Activated CD4-positive, alpha-beta T cell treated with anti-CD3 and anti-CD28 coated beads for 36 hours (primary cell): ENCODE results near the gene SPATA25. TPM values are rescaled to one million over a fixed set of nuclear protein-coding genes. Genes with fewer than 3 reads are reported as not detected.
"Not testable (repeated sequence)": the region's sequence is repeated elsewhere in the genome, so short reads cannot be mapped to it uniquely, and the experiment has no call there.

Experiments used
- ATAC-seq: fragments of 200-7000 bp; cut with Tn5 transposase; one replicate; pipeline ENCODE4 v1.10.0; 2021; ENCODE audit warnings: mild to moderate bottlenecking, moderate library complexity
- CTCF ChIA-PET: fragments of 350-600 bp; sonication (Branson Sonifier 250); formaldehyde crosslinking; loops from one replicate; lab custom pipeline; 2021; ENCODE audit warnings: antibody characterized with exemption; lab: Charles Lee
- POLR2A ChIA-PET: fragments of 350-600 bp; sonication (Branson Sonifier 250); formaldehyde crosslinking; loops from one replicate; lab custom pipeline; 2021; ENCODE audit warnings: antibody characterized with exemption, inconsistent platforms; lab: Charles Lee
- DNase-seq: peaks from one replicate; pipeline ENCODE4 v3.0.0-alpha.2; 2020
- H3K27ac Mint-ChIP-seq: one replicate; pipeline ENCODE4 v1.8.0; 2021; ENCODE audit warnings: mixed read lengths
- H3K27me3 Mint-ChIP-seq: one replicate; pipeline ENCODE4 v1.8.0; 2021; ENCODE audit warnings: mixed read lengths
- H3K36me3 Mint-ChIP-seq: one replicate; pipeline ENCODE4 v1.8.0; 2021; ENCODE audit warnings: low read depth, mixed read lengths
- H3K4me1 Mint-ChIP-seq: one replicate; pipeline ENCODE4 v1.8.0; 2021; ENCODE audit warnings: mixed read lengths
- H3K4me3 Mint-ChIP-seq: one replicate; pipeline ENCODE4 v1.8.0; 2021; ENCODE audit warnings: mild to moderate bottlenecking, moderate library complexity, mixed read lengths
- H3K9me3 Mint-ChIP-seq: one replicate; pipeline ENCODE4 v1.8.0; 2021; ENCODE audit warnings: low read depth, mixed read lengths
- intact Hi-C, 2 experiments: fragments of 100-400 bp; cut with DNase I in 1 of 2; cut with micrococcal nuclease in 1 of 2; formaldehyde crosslinking; loops; one replicate each; pipeline versions ENCODE4 v1.14.2 to v1.15.1; 2022 to 2024; cut with DNase I, micrococcal nuclease
- total RNA-seq, 2 experiments: library from RNA; stranded (reverse); gene quantifications; one replicate each; pipeline ENCODE4 v1.2.3, GENCODE V29; 2021

SPATA25 gene
- total RNA-seq, 2 experiments from 2014 or later: 0.66 to 1.0 TPM

DNA sequence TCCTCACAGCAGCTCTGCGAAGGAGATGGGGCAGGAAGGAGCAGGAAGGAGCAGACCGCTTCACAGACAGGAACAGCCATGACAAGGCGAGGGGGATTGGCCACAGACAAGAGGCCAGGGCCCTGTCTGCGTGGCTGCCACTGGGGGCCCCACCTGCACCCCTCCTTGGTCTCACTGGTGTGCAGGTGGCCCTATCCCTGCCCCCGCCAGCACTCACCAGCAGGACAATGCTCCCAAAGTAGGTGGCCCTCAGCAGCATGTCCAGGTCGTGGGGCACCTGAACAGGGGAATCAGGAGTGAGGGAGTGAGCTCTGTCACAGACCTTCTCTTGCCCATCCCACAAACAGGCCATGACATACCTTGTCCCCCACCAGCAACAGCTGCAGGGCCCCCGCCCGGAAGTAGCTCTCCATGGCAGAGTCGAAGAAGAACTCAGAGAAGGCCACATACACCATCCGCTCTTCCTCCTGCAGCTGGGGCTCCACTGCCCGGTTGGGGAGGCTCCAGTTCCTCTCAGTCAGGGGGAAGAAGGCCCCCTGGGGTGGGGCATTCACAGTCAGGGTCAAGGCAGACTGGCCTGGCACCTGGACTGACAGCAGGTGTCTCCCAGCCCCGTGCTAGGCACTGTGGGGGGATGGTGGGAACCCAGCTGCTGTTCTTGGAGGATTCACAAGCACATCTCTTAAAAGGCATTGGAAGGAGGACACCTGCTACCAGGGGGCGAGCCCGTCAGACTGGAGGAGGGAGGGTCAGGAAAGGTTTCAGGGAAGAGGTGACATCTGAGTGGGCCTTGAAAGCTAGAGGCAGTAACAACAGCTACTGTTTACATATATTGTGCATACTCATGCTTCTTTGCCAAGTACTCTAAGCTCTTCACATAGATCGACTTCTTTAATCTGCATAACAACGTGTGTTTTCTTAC, 17.4 kb upstream of the SPATA25 start:
- ATAC-seq (no peak), DNase-seq (no peak)
- Mint-ChIP-seq H3K27ac (no peak overlapping the region), H3K27me3 (no peaks in the 10 kb centered on the region), H3K4me3 (no peak overlapping the region), H3K36me3 (no peaks in the 10 kb centered on the region), H3K4me1 (no peaks in the 10 kb centered on the region), H3K9me3 (no peaks in the 10 kb centered on the region)
- intact Hi-C loops: no loop called here
- CTCF ChIA-PET: interaction anchor here (0.7 to 1.0 kb wide), 4 partner anchors 19 to 109 kb away, joined by 3 to 4 read pairs (median 3); no protein-coding TSS in a partner anchor
- POLR2A ChIA-PET: interaction anchor here (0.5 kb wide), 1 partner anchor 212 kb away, joined by 7 read pairs; no protein-coding TSS in a partner anchor

DNA sequence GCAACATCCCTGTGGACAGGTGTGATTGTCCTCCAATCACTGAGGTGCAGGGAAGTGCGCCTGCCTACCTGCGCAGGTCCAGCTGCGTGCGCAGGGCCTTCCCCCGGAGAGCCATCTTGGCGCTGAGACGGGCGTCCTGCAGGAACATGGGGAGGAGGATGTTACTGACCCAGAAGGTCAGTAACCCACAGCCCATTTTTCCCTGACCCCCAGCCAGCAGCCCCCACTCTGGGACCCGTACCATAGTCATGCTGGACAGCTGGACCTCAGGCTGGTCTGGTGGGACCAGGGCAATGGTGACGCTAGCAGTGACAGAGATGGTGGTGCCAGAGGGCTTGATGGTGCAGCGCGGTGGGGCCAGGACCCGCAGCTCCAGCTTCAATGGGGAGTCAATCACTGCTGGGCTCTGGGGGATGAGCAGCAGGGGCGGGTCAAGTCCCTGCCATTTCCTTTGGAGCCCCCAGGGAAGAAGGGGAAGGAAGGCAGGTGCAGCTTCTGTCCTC, 14.8 kb upstream of the SPATA25 start:
- intact Hi-C loops: no loop called here
- Mint-ChIP-seq H3K4me3 (no peak overlapping the region), H3K36me3 (peaks cover 2% of the 10 kb centered on the region), H3K9me3 (no peaks in the 10 kb centered on the region), H3K27ac (no peak overlapping the region), H3K4me1 (no peaks in the 10 kb centered on the region), H3K27me3 (no peaks in the 10 kb centered on the region)
- ChIA-PET POLR2A (interaction anchor here (0.7 kb wide), 1 partner anchor 33 kb away, joined by 3 read pairs; no protein-coding TSS in a partner anchor), CTCF (interaction anchor here (0.5 to 1.1 kb wide), 3 partner anchors 22 to 99 kb away, joined by 3 read pairs; no protein-coding TSS in a partner anchor)
- no peak for ATAC-seq
- no peak for DNase-seq

DNA sequence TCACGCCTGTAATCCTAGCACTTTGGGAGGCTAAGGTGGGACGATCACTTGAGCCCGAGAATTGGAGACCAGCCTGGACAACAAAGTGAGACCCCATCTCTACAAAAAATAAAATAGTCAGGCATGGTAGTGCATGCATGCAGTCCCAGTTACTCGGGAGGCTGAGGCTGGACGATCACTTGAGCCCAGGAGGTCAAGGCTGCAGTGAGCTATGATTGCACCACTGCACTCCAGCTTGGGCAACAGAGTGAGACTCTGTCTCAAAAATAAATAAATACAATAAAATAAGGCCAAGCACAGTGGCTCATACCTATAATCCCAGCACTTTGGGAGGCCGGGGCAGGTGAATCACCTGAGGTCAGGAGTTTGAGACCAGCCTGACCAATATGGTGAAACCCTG, 13.9 kb upstream of the SPATA25 start:
- H3K27me3 Mint-ChIP-seq, H3K27ac Mint-ChIP-seq, DNase-seq, H3K4me3 Mint-ChIP-seq, H3K36me3 Mint-ChIP-seq, POLR2A ChIA-PET, intact Hi-C loops, ATAC-seq, H3K9me3 Mint-ChIP-seq, H3K4me1 Mint-ChIP-seq: not testable (repeated sequence)
- CTCF ChIA-PET: interaction anchor here (1.1 kb wide), 1 partner anchor 76 kb away, joined by 3 read pairs; no protein-coding TSS in a partner anchor

GRCh38 chr20:45899046-45899835, 11.8 kb upstream of the SPATA25 start:
- intact Hi-C loops: no loop called here
- CTCF ChIA-PET: no interaction called here
- ATAC-seq (no peak), DNase-seq (no peak)
- no peak overlapping the region for H3K27ac Mint-ChIP-seq
- H3K9me3 Mint-ChIP-seq: no peaks in the 10 kb centered on the region
- H3K4me3 Mint-ChIP-seq: no peak overlapping the region
- H3K4me1 Mint-ChIP-seq: no peaks in the 10 kb centered on the region
- peaks cover 9% of the 10 kb centered on the region for H3K36me3 Mint-ChIP-seq
- POLR2A ChIA-PET: interaction anchor here (0.5 kb wide), 1 partner anchor 144 kb away, joined by 7 read pairs; no protein-coding TSS in a partner anchor
- H3K27me3 Mint-ChIP-seq: no peaks in the 10 kb centered on the region

- Mint-ChIP-seq H3K27me3 (no peaks in the 10 kb centered on the region), H3K27ac (no peak overlapping the region), H3K4me1 (peaks cover 5% of the 10 kb centered on the region), H3K4me3 (no peak overlapping the region), H3K9me3 (no peaks in the 10 kb centered on the region), H3K36me3 (peaks cover 14% of the 10 kb centered on the region)
- ChIA-PET CTCF (no interaction called here), POLR2A (interaction anchor here (0.6 kb wide), 1 partner anchor 19 kb away, joined by 3 read pairs; no protein-coding TSS in a partner anchor)
- no peak for DNase-seq
- no peak for ATAC-seq
- intact Hi-C loops: no loop called here
Measured at GRCh38 chr20:45898285-45898684, 10.9 kb upstream of the SPATA25 start.

DNA sequence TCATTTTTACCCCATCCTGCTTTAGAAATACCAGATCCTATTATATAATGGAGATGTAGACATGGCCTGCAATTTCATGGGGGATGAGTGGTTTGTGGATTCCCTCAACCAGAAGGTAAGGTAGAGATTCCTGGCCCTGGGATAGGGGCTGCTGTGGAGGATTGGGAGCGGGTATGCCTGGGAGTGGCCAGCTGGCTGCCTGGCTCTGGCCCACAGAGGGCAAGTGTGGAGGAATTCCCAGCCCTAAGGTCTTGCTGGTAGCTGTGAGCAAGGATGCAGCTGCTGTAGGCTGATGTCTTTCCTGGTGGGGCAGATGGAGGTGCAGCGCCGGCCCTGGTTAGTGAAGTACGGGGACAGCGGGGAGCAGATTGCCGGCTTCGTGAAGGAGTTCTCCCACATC, 10.3 kb upstream of the SPATA25 start:
- H3K9me3 Mint-ChIP-seq: no peaks in the 10 kb centered on the region
- H3K27ac Mint-ChIP-seq: no peak overlapping the region
- peaks cover 14% of the 10 kb centered on the region for H3K36me3 Mint-ChIP-seq
- DNase-seq (no peak), ATAC-seq (no peak)
- no peak overlapping the region for H3K4me3 Mint-ChIP-seq
- POLR2A ChIA-PET: no interaction called here
- peaks cover 10% of the 10 kb centered on the region for H3K4me1 Mint-ChIP-seq
- no peaks in the 10 kb centered on the region for H3K27me3 Mint-ChIP-seq
- intact Hi-C loops: no loop called here
- CTCF ChIA-PET: no interaction called here

- ChIA-PET CTCF (no interaction called here), POLR2A (no interaction called here)
- H3K36me3 Mint-ChIP-seq: peaks cover 18% of the 10 kb centered on the region
- no peak for ATAC-seq
- H3K27me3 Mint-ChIP-seq: no peaks in the 10 kb centered on the region
- DNase-seq: no peak
- peaks cover 14% of the 10 kb centered on the region for H3K4me1 Mint-ChIP-seq
- no peak overlapping the region for H3K27ac Mint-ChIP-seq
- intact Hi-C loops: no loop called here
- H3K4me3 Mint-ChIP-seq: no peak overlapping the region
- no peaks in the 10 kb centered on the region for H3K9me3 Mint-ChIP-seq
Measured at GRCh38 chr20:45897289-45897688, 9.9 kb upstream of the SPATA25 start.

DNA sequence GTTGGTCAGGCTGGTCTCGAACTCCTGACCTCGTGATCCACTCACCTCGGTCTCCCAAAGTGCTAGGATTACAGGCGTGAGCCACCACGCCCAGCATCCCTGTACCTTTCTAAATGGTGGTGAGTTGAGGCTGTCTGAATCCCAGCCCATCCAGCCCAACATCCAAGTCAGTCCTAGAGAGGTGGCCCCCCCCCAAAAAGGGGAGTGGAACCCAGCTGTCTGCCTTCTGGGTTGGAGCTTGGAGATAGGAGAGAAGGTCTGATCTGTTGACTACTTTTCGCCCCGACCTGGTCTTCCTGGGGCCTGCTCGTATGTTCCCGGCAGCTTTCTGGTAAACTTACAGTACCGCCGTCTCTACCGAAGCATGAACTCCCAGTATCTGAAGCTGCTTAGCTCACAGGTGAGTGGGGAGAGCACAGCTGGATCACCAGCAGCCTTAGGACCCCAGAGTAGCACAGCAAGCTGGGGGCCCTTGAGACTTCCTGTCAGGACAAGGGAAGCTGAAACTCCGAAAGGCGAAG, 9.3 kb upstream of the SPATA25 start:
- no peak overlapping the region for H3K4me3 Mint-ChIP-seq

DNA sequence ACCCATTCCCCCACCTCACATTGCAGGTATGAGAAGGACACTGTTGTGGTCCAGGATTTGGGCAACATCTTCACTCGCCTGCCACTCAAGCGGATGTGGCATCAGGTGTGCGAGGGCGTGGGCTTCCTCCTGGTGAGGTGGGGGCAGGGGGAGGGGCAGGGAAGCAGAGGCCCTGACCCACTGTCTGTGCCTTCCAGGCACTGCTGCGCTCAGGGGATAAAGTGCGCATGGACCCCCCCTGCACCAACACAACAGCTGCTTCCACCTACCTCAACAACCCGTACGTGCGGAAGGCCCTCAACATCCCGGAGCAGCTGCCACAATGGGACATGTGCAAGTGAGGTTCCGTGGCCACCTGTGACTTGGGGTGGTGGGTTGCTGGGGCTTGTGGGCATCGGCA, 7.4 kb upstream of the SPATA25 start:
- DNase-seq: no peak
- Mint-ChIP-seq H3K27me3 (no peaks in the 10 kb centered on the region), H3K36me3 (peaks cover 18% of the 10 kb centered on the region), H3K9me3 (no peaks in the 10 kb centered on the region), H3K4me3 (no peak overlapping the region), H3K4me1 (peaks cover 25% of the 10 kb centered on the region), H3K27ac (no peak overlapping the region)
- ATAC-seq: no peak
- intact Hi-C loops: no loop called here
- ChIA-PET POLR2A (no interaction called here), CTCF (no interaction called here)

More for the DNA sequence above, 9.3 kb upstream of the SPATA25 start:
- no peaks in the 10 kb centered on the region for H3K9me3 Mint-ChIP-seq
- CTCF ChIA-PET: no interaction called here
- peaks cover 18% of the 10 kb centered on the region for H3K4me1 Mint-ChIP-seq
- peaks cover 18% of the 10 kb centered on the region for H3K36me3 Mint-ChIP-seq
- no peak overlapping the region for H3K27ac Mint-ChIP-seq
- no peaks in the 10 kb centered on the region for H3K27me3 Mint-ChIP-seq
- ATAC-seq (no peak), DNase-seq (no peak)
- POLR2A ChIA-PET: no interaction called here
- intact Hi-C loops: no loop called here

DNA sequence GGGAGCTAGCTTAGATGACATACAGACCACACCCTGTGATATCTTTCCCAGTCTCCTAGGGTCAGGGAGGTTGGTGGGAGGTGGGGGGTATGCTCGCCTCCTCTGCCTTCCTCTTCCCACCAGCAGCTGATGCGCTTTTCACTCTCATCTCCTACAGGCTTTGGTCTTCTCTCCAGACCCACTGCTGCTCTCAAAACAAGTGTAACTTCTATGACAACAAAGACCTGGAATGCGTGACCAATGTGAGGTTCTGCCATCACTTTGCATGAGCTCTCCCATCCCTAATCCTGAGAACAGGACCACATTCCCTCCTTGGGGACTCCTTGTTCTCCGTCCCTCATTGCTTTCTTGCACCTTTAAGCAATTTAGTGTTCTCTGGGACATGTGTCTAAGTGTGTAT, 6.4 kb upstream of the SPATA25 start:
- no peak for ATAC-seq
- Mint-ChIP-seq H3K27ac (no peak overlapping the region), H3K36me3 (peaks cover 18% of the 10 kb centered on the region), H3K9me3 (no peaks in the 10 kb centered on the region), H3K27me3 (no peaks in the 10 kb centered on the region), H3K4me3 (no peak overlapping the region), H3K4me1 (peaks cover 31% of the 10 kb centered on the region)
- intact Hi-C loops: no loop called here
- DNase-seq: no peak
- CTCF ChIA-PET: no interaction called here
- POLR2A ChIA-PET: no interaction called here
